ENCODE measurements around the gene ADAMTS12. TPM values are rescaled to one million over a fixed set of nuclear protein-coding genes. Genes with fewer than 3 reads are reported as not detected.
A peak's percentile ranks its signal among the peaks of the same experiment; 100 is the strongest.

The ADAMTS12 gene
- total and polyA plus RNA-seq, 10 of the 15 experiments (the other 5 are each of a cell fraction or from before 2014, with no cell fraction given): 0.11 to 35.8 (median 20.7) TPM

- no peak for TF ChIP-seq PML (IDR thresholded peaks at IDR 0.05; ENCODE audit: low read length)
- no peak for TF ChIP-seq NR2C2 (IDR thresholded peaks at IDR 0.05; ENCODE audit: borderline replicate concordance, control insufficient read depth, insufficient read length, low read depth)
- no peak for TF ChIP-seq KDM1A (IDR thresholded peaks at IDR 0.05; ENCODE audit: borderline replicate concordance)
- TF ChIP-seq PRDM15 (CRISPR knock-in tag; IDR thresholded peaks at IDR 0.05): no peak
- TF ChIP-seq EZH2 (IDR thresholded peaks at IDR 0.05; ENCODE audit: borderline replicate concordance, control insufficient read depth, low read depth, low read length): no peak
- TF ChIP-seq JUND (IDR thresholded peaks at IDR 0.05; ENCODE audit: low read depth, low read length): peak; percentile 56; the same call in 1 of the 2 replicates
- no peak for TF ChIP-seq MAX (IDR thresholded peaks at IDR 0.05; ENCODE audit: low read depth, low read length)
- no peak for TF ChIP-seq CBFB (IDR thresholded peaks at IDR 0.05; ENCODE audit: low read depth)
- no peak for TF ChIP-seq REST (IDR thresholded peaks at IDR 0.05; ENCODE audit: low read depth, low read length)
- no peak for TF ChIP-seq RAD21 (IDR thresholded peaks at IDR 0.05; ENCODE audit: insufficient read depth, low read depth, low read length)
- TF ChIP-seq FOXK2 (IDR thresholded peaks at IDR 0.05): no peak
- no peak for TF ChIP-seq NFYA (IDR thresholded peaks at IDR 0.05; ENCODE audit: borderline replicate concordance, low read depth, low read length)
- TF ChIP-seq ZNF384 (IDR thresholded peaks at IDR 0.05; ENCODE audit: borderline replicate concordance, low read depth, low read length): 0 out of 2 replicates have a peak, but pooled peaks have one; percentile 37
- TF ChIP-seq MEF2A (IDR thresholded peaks at IDR 0.05; ENCODE audit: insufficient read depth, low read depth, low read length): no peak
- TF ChIP-seq TARDBP (IDR thresholded peaks at IDR 0.05; ENCODE audit: borderline replicate concordance): no peak
- TF ChIP-seq ZNF217 (IDR thresholded peaks at IDR 0.05): no peak
- no peak for TF ChIP-seq CUX1 (IDR thresholded peaks at IDR 0.05; ENCODE audit: insufficient replicate concordance, low read depth, low read length)
These were observed 34.8 kb downstream of the ADAMTS12 start (continued) for GRCh38 chr5:33857037-33857436.
